Esophagus muscularis mucosa (tissue), 4 donors: ENCODE data around the gene VPREB3. TPM values are rescaled to one million over a fixed set of nuclear protein-coding genes. Genes with fewer than 3 reads are reported as not detected.

ENCODE experiments used
- DNase-seq: peaks from one replicate; pipeline ENCODE4 v3.0.0-alpha.2; 2017; ENCODE audit errors: extremely low spot score
- H3K27ac ChIP-seq, 4 donors: fragments of 200-600 bp; sonication (generic); replicated peaks in 1 of 4; 1 replicate in 3 of 4; 2 replicates in 1 of 4; pipeline ENCODE4 v1.5.1; 2016 to 2019; ENCODE audit warnings: mild to moderate bottlenecking in 1 of 4
- H3K27me3 ChIP-seq, 4 donors: fragments of 200-600 bp; sonication (generic); one replicate each; pipeline versions ENCODE4 v1.5.1 to v1.6.0; 2016 to 2019
- H3K36me3 ChIP-seq, 4 donors: fragments of 200-600 bp; sonication (generic); one replicate each; pipeline ENCODE4 v1.5.1; 2016 to 2019
- H3K4me1 ChIP-seq, 4 donors: fragments of 200-600 bp; sonication (generic); one replicate each; pipeline ENCODE4 v1.5.1; 2016 to 2019
- H3K4me3 ChIP-seq, 4 donors: fragments of 200-600 bp; sonication (generic); 1 replicate in 2 of 4; 2 replicates in 2 of 4; pipeline ENCODE4 v1.5.1; 2016 to 2019; ENCODE audit warnings: mild to moderate bottlenecking in 4 of 4, moderate library complexity in 1 of 4
- H3K9me3 ChIP-seq, 4 donors: fragments of 200-600 bp; sonication (generic); 1 replicate in 3 of 4; 2 replicates in 1 of 4; pipeline ENCODE4 v1.5.1; 2016 to 2019
- EP300 ChIP-seq: sonication (generic); formaldehyde crosslinking; IDR thresholded peaks from one replicate; pipeline ENCODE4 v1.6.1; 2017; ENCODE audit warnings: antibody characterized with exemption
- POLR2A ChIP-seq: fragments of 450-650 bp; IDR thresholded peaks from one replicate; pipeline ENCODE4 v1.6.1; 2017; ENCODE audit warnings: antibody characterized with exemption, moderate library complexity, mild to moderate bottlenecking, low read depth
- POLR2AphosphoS5 ChIP-seq, 2 donors: sonication (generic); formaldehyde crosslinking; IDR thresholded peaks; one replicate each; pipeline ENCODE4 v1.6.1; 2017; ENCODE audit warnings: antibody characterized with exemption in 2 of 2
- whole genome bisulfite sequencing: methylation state at CpG from one replicate; pipeline ENCODE4 v1.1.5; 2018; 5-methylcytosine and 5-hydroxymethylcytosine counted together
- intact Hi-C: fragments of 100-400 bp; cut with DNase I; formaldehyde crosslinking; loops from one replicate; pipeline ENCODE4 v1.15.1; 2023
- total RNA-seq, 4 donors: library from RNA; depleted of rRNA; stranded (reverse); fragments of >200 nt; gene quantifications; one replicate each; pipeline versions ENCODE4 v1.1.0 to v1.2.1, GENCODE V29; 2016
- TF ChIP-seq, protein P1 (sequence below), 3 experiments: fragments of 200-600 bp in 2 of 3; fragments of 450-650 bp in 1 of 3; sonication (generic) in 2 of 3; IDR thresholded peaks; one replicate each; pipeline ENCODE4 v1.5.1; 2017 to 2019; ENCODE audit warnings: antibody characterized with exemption in 3 of 3, mild to moderate bottlenecking in 2 of 3, moderate library complexity in 1 of 3

VPREB3 gene
- total RNA-seq, 4 donors from 2014 or later, result not detected

DNA sequence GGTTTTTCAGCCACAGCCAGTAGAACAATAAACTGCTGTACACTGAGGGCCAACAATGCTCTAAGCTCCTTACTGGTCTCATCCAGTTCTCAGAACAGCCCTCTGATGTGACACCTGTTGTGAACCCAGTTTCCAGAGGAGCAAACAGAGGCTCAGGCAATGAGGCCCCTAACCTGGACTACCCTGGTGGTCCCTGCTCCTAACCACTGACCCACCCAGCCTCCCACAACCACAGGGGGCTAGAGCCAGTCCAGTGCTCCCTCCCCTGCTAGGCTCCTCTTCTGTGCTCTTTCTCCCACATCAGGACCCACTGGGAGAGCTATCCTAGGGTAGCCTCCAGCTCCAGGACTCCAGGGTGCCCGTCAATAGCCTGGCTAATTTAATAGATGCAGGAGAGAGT is 28.5 kb upstream of the VPREB3 start:
- DNase-seq, result no peak
- Histone ChIP-seq H3K9me3 (no peaks in the 10 kb centered on the region), H3K4me3 (no peak overlapping the region), H3K27me3 (no peaks in the 10 kb centered on the region), H3K4me1 (peaks cover 12 to 42% (median 36%) of the 10 kb centered on the region in 4 donors), H3K36me3 (peaks cover 0 to 19% (median 1%) of the 10 kb centered on the region in 4 donors), H3K27ac (no peak overlapping the region)
- 100% methylated on average over 1 of the region's 1 CpG for WGBS
- TF ChIP-seq POLR2AphosphoS5 (IDR thresholded peaks at IDR 0.05) (no peak), POLR2A (no peak), EP300 (no peak)
- TF ChIP-seq, protein P1, sequence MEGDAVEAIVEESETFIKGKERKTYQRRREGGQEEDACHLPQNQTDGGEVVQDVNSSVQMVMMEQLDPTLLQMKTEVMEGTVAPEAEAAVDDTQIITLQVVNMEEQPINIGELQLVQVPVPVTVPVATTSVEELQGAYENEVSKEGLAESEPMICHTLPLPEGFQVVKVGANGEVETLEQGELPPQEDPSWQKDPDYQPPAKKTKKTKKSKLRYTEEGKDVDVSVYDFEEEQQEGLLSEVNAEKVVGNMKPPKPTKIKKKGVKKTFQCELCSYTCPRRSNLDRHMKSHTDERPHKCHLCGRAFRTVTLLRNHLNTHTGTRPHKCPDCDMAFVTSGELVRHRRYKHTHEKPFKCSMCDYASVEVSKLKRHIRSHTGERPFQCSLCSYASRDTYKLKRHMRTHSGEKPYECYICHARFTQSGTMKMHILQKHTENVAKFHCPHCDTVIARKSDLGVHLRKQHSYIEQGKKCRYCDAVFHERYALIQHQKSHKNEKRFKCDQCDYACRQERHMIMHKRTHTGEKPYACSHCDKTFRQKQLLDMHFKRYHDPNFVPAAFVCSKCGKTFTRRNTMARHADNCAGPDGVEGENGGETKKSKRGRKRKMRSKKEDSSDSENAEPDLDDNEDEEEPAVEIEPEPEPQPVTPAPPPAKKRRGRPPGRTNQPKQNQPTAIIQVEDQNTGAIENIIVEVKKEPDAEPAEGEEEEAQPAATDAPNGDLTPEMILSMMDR (IDR thresholded peaks at IDR 0.05), result no peak
- intact Hi-C loops, result no loop called here

- H3K4me1 ChIP-seq, result peaks cover 14 to 44% (median 37%) of the 10 kb centered on the region in 4 donors
- no peak overlapping the region for H3K27ac ChIP-seq
- no peak overlapping the region for H3K4me3 ChIP-seq
- DNase-seq, result no peak
- TF ChIP-seq POLR2AphosphoS5 (IDR thresholded peaks at IDR 0.05) (no peak), POLR2A (no peak), EP300 (no peak)
- TF ChIP-seq, protein P1 (IDR thresholded peaks at IDR 0.05), result no peak
- intact Hi-C loops, result no loop called here
- no peaks in the 10 kb centered on the region for H3K27me3 ChIP-seq
- WGBS, result 94% methylated on average over 6 of the region's 16 CpGs
- H3K36me3 ChIP-seq, result peaks cover 0 to 19% (median 1%) of the 10 kb centered on the region in 4 donors
- no peaks in the 10 kb centered on the region for H3K9me3 ChIP-seq
Measured at GRCh38 chr22:23782252-23782651, 28.0 kb upstream of the VPREB3 start.

- WGBS, result 75% methylated on average over 10 of the region's 14 CpGs
- DNase-seq, result no peak
- Histone ChIP-seq H3K9me3 (no peaks in the 10 kb centered on the region), H3K4me1 (peaks cover 14 to 45% (median 39%) of the 10 kb centered on the region in 4 donors), H3K27me3 (no peaks in the 10 kb centered on the region), H3K36me3 (peaks cover 0 to 19% (median 1%) of the 10 kb centered on the region in 4 donors), H3K27ac (no peak overlapping the region), H3K4me3 (no peak overlapping the region)
- intact Hi-C loops, result no loop called here
- TF ChIP-seq POLR2AphosphoS5 (IDR thresholded peaks at IDR 0.05), result no peak
- TF ChIP-seq, protein P1 (IDR thresholded peaks at IDR 0.05), result no peak
Measured at GRCh38 chr22:23781511-23782183, 27.4 kb upstream of the VPREB3 start.

- peaks cover 8 to 40% (median 33%) of the 10 kb centered on the region in 4 donors for H3K4me1 ChIP-seq
- H3K27me3 ChIP-seq, result no peaks in the 10 kb centered on the region
- intact Hi-C loops, result no loop called here
- TF ChIP-seq, protein P1 (IDR thresholded peaks at IDR 0.05), result no peak
- TF ChIP-seq POLR2A, result no peak
- TF ChIP-seq EP300, result no peak
- no peak for TF ChIP-seq POLR2AphosphoS5 (IDR thresholded peaks at IDR 0.05)
- H3K4me3 ChIP-seq, result no peak overlapping the region
- no peak overlapping the region for H3K27ac ChIP-seq
- H3K9me3 ChIP-seq, result no peaks in the 10 kb centered on the region
- DNase-seq, result no peak
- H3K36me3 ChIP-seq, result peaks cover 0 to 19% (median 1%) of the 10 kb centered on the region in 4 donors
- 84% methylated on average over 11 of the region's 15 CpGs for WGBS
Measured at GRCh38 chr22:23781065-23781464, 26.8 kb upstream of the VPREB3 start.
